Adrenal gland (tissue), 12 donors: ENCODE results near the gene MEOX2. TPM values are rescaled to one million over a fixed set of nuclear protein-coding genes. Genes with fewer than 3 reads are reported as not detected.

Experiments used
- DNase-seq, 7 donors: peaks; one replicate each; pipeline ENCODE4 v3.0.0-alpha.2; 2019 to 2020
- H3K27ac ChIP-seq, 5 donors: fragments of 200-600 bp; sonication (generic) in 4 of 5; 1 replicate in 3 of 5; 2 replicates in 2 of 5; pipeline versions ENCODE4 v1.5.1 to v1.8.0; 2016 to 2020; ENCODE audit warnings: mild to moderate bottlenecking in 1 of 5
- H3K27me3 ChIP-seq: fragments of 200-600 bp; 2 replicates; pipeline ENCODE4 v1.8.0; 2021
- H3K36me3 ChIP-seq, 2 donors: fragments of 200-600 bp; replicated peaks in 1 of 2; 1 replicate in 1 of 2; 2 replicates in 1 of 2; pipeline versions ENCODE4 v1.5.1 to v1.8.0; 2018 to 2022
- H3K4me1 ChIP-seq, 2 donors: fragments of 200-600 bp; replicated peaks in 1 of 2; 1 replicate in 1 of 2; 2 replicates in 1 of 2; pipeline versions ENCODE4 v1.5.1 to v1.8.0; 2018 to 2021
- H3K4me3 ChIP-seq, 4 donors: fragments of 200-600 bp; sonication (generic) in 3 of 4; one replicate each; pipeline ENCODE4 v1.5.1; 2016 to 2018
- H3K9me3 ChIP-seq, 3 donors: fragments of 200-600 bp; sonication (generic) in 1 of 3; replicated peaks in 1 of 3; 1 replicate in 2 of 3; 2 replicates in 1 of 3; pipeline versions ENCODE4 v1.5.1 to v1.8.0; 2016 to 2021
- CTCF ChIP-seq, 6 experiments: fragments of 450-650 bp in 4 of 6; fragments of 200-600 bp in 2 of 6; sonication (generic) in 1 of 6; IDR thresholded peaks; 1 replicate in 5 of 6; 2 replicates in 1 of 6; pipeline versions ENCODE4 v1.5.1 to v1.8.0; 2016 to 2021; ENCODE audit warnings: antibody characterized with exemption in 6 of 6, mild to moderate bottlenecking in 2 of 6, moderate library complexity in 1 of 6
- POLR2A ChIP-seq, 2 donors: fragments of 450-650 bp; IDR thresholded peaks; one replicate each; pipeline ENCODE4 v1.6.1; 2017; ENCODE audit warnings: antibody characterized with exemption in 2 of 2, mild to moderate bottlenecking in 2 of 2, moderate library complexity in 1 of 2
- WGBS, 4 donors: extraction: QIAGEN DNeasy Blood & Tissue Kit in 2 of 4; methylation state at CpG; one replicate each; pipeline versions ENCODE4 v1.1.5 to v1.1.7; 2013 to 2017; 5-methylcytosine and 5-hydroxymethylcytosine counted together
- intact Hi-C, 2 donors: fragments of 100-400 bp; cut with DNase I; formaldehyde crosslinking; loops; one replicate each; pipeline versions ENCODE4 v1.14.1 to v1.15.0; 2022 to 2023
- polyA plus RNA-seq, 3 donors: library from polyadenylated mRNA; stranded (reverse); fragments of 200-250 nt in 2 of 3; fragments of 350-450 nt in 1 of 3; fragmentation: Illumina TruSeq in 1 of 3; extraction: RNeasy Lipid Tissue Mini Kit (QIAGEN cat#74804) in 1 of 3; gene quantifications; one replicate each; pipeline ENCODE4 v1.2.3, GENCODE V29; 2013 to 2014
- total RNA-seq, 9 donors: library from RNA; depleted of rRNA in 4 of 9; stranded (reverse); fragments of >200 nt in 4 of 9; fragments of 120-200 nt in 1 of 9; fragmentation: NEBNext Ultra II Directional in 1 of 9; extraction: Animal tissue kit (Norgen Biotek cat#: 25700) in 1 of 9; gene quantifications; one replicate each; pipeline versions ENCODE4 v1.1.0 to v1.2.4, GENCODE V29; 2013 to 2023
- donor health status: healthy with polysubstance abuse.
- donor health status: Bipolar disorder and iron deficiency.
- donor health status: DM: yes; HTN: yes; CAD: no.
- donor health status: DM: no; HTN: no; CAD: no.
- donor health status: DM: no; HTN: no; CAD: no.
- donor health status: DM: yes; HTN: yes; CAD: no.

MEOX2 gene
- total and polyA plus RNA-seq, 12 donors = 0.14 to 3.0 (median 0.79) TPM; not detected in 2

DNA sequence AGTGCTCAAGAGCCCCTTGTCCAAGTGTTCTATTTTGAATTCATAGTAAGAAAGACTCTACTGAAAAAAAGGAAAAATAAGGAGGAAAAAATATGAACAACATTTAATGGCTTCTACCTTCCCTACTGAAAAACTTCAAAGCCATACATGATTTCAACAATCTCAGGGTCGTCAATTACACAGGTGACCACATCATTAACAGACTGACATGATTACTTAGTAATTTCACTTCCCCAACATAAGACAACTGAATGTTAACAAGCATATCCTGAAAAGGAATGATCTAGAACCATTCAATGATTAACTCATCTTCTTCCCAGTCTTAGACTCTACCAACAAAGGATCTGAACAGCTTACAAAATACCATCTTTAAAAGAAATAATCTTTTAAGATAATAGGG is 34.8 kb downstream of the MEOX2 start:
- intact Hi-C loops = no loop called here
- no peaks in the 10 kb centered on the region for H3K4me1 ChIP-seq
- H3K4me3 ChIP-seq = no peak overlapping the region
- TF ChIP-seq CTCF (IDR thresholded peaks at IDR 0.05) = no peak
- TF ChIP-seq POLR2A (IDR thresholded peaks at IDR 0.05) = no peak
- WGBS, 4 donors = 46 to 62% (median 54%) methylated on average over 1 of the region's 1 CpG
- H3K36me3 ChIP-seq = no peaks in the 10 kb centered on the region
- H3K27ac ChIP-seq = no peak overlapping the region
- DNase-seq = no peak
- no peaks in the 10 kb centered on the region for H3K9me3 ChIP-seq
- H3K27me3 ChIP-seq = no peaks in the 10 kb centered on the region

- Histone ChIP-seq H3K4me1 (no peaks in the 10 kb centered on the region), H3K27me3 (no peaks in the 10 kb centered on the region), H3K36me3 (no peaks in the 10 kb centered on the region), H3K4me3 (no peak overlapping the region), H3K9me3 (no peaks in the 10 kb centered on the region), H3K27ac (no peak overlapping the region)
- TF ChIP-seq POLR2A (IDR thresholded peaks at IDR 0.05) (no peak), CTCF (IDR thresholded peaks at IDR 0.05) (no peak)
- DNase-seq = no peak
- WGBS, 4 donors = 60 to 76% (median 67%) methylated on average over 4 of the region's 4 CpGs
- intact Hi-C loops = no loop called here
Observed at GRCh38 chr7:15650787-15651186, 35.7 kb downstream of the MEOX2 start.

GRCh38 chr7:15648461-15648961 is 38.0 kb downstream of the MEOX2 start:
- Histone ChIP-seq H3K27me3 (no peaks in the 10 kb centered on the region), H3K27ac (no peak overlapping the region), H3K9me3 (no peaks in the 10 kb centered on the region), H3K4me3 (no peak overlapping the region), H3K36me3 (no peaks in the 10 kb centered on the region), H3K4me1 (no peaks in the 10 kb centered on the region)
- TF ChIP-seq POLR2A (IDR thresholded peaks at IDR 0.05) (no peak), CTCF (IDR thresholded peaks at IDR 0.05) (no peak)
- no peak for DNase-seq
- 42 to 58% (median 54%) methylated on average over 5 of the region's 5 CpGs for WGBS, 4 donors
- intact Hi-C loops = no loop called here

DNA sequence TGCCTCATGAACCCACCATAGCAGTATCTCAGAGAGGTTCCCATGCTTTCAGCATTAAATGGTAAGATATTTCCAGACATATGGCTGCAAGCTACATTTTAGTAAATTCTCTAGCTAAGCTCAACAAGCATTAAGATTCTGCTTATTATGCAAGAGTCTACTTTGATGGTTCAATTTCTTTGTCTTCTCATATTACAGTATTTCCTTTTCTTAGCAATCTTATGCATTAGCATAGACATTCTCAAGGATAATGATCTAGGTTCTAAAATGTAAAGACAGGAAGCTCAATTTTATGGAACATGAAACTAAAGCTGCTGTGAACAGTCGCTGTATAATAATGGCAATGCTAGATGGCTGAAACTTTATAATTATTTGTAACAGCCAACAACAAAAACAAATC is 39.2 kb downstream of the MEOX2 start:
- H3K4me3 ChIP-seq = no peak overlapping the region
- H3K27ac ChIP-seq = no peak overlapping the region
- no peaks in the 10 kb centered on the region for H3K36me3 ChIP-seq
- intact Hi-C loops = no loop called here
- no peak for DNase-seq
- no peaks in the 10 kb centered on the region for H3K4me1 ChIP-seq
- no peak for TF ChIP-seq POLR2A (IDR thresholded peaks at IDR 0.05)
- TF ChIP-seq CTCF (IDR thresholded peaks at IDR 0.05) = no peak
- no peaks in the 10 kb centered on the region for H3K27me3 ChIP-seq
- no peaks in the 10 kb centered on the region for H3K9me3 ChIP-seq
- WGBS, 4 donors = 88 to 92% (median 89%) methylated on average over 1 of the region's 1 CpG
